HCT116 (cell line): Measurements from ENCODE around the gene FXYD6. TPM values are rescaled to one million over a fixed set of nuclear protein-coding genes. Genes with fewer than 3 reads are reported as not detected.

Experiments
- ATAC-seq: fragments of 200-7000 bp; cut with Tn5 transposase; 2 replicates; pipeline ENCODE4 v1.9.1; 2020; ENCODE audit warnings: mild to moderate bottlenecking, moderate library complexity
- BruUV-seq: library from RNA; stranded (reverse); fragments of 400-500 nt; replicated peaks from 2 replicates; lab custom pipeline; 2021; lab: Mats Ljungman, UMichigan
- CTCF ChIA-PET: fragments of 300-600 bp; sonication (Branson Sonifier 250); formaldehyde crosslinking; loops from one replicate; lab custom pipeline; 2021; ENCODE audit warnings: antibody characterized with exemption; lab: Charles Lee
- POLR2A ChIA-PET: fragments of 300-600, 350-600 bp; sonication (Branson Sonifier 250); formaldehyde crosslinking; loops from one replicate; lab custom pipeline; 2021; ENCODE audit warnings: antibody characterized with exemption; lab: Charles Lee
- RAD21 ChIA-PET, 2 experiments: fragments of 300-600 bp; sonication (Branson Sonifier 250); formaldehyde crosslinking; loops; one replicate each; lab custom pipeline; 2023; ENCODE audit warnings: low total read pairs in 2 of 2; ENCODE audit not compliant: uncharacterized antibody in 2 of 2, unreplicated experiment in 2 of 2, low non-redundant PET in 1 of 2; lab: Charles Lee
- DNase-seq: peaks from one replicate; pipeline ENCODE4 v3.0.0-alpha.2; 2010; ENCODE audit warnings: low read depth, low spot score
- H2AFZ ChIP-seq: fragments of 200-600 bp; shearing (Covaris generic), sonication (generic); 2 replicates; pipeline ENCODE4 v1.6.1; 2017; ENCODE audit warnings: low read depth, mixed run types, mixed read lengths, antibody characterized with exemption, low read length; ENCODE audit not compliant: poor library complexity, severe bottlenecking
- H3K27ac ChIP-seq: 2 replicates; pipeline ENCODE4 v1.5.1; 2012; ENCODE audit warnings: low read depth, low read length
- H3K27me3 ChIP-seq: fragments of 200-600 bp; sonication (generic); 2 replicates; pipeline ENCODE4 v1.6.1; 2016; ENCODE audit warnings: mixed run types, low read length, mixed read lengths; ENCODE audit not compliant: insufficient read depth
- H3K36me3 ChIP-seq, 2 experiments: fragments of 200-500 bp in 1 of 2; fragments of 200-600 bp in 1 of 2; sonication (Bioruptor generic) in 1 of 2; sonication (generic) in 1 of 2; 2 replicates each; pipeline versions ENCODE4 v1.5.1 to v1.6.1; 2014 to 2016; ENCODE audit warnings: low read length in 2 of 2, inconsistent platforms in 1 of 2, mixed read lengths in 1 of 2, mixed run types in 1 of 2; ENCODE audit not compliant: insufficient read depth in 2 of 2, control insufficient read depth in 1 of 2
- H3K4me1 ChIP-seq, 2 experiments: fragments of 200-600 bp in 1 of 2; sonication (generic) in 1 of 2; 2 replicates each; pipeline versions ENCODE4 v1.5.1 to v1.6.1; 2012 to 2017; ENCODE audit warnings: low read length in 2 of 2, inconsistent platforms in 1 of 2, mild to moderate bottlenecking in 1 of 2, mixed read lengths in 1 of 2, mixed run types in 1 of 2, moderate library complexity in 1 of 2; ENCODE audit not compliant: insufficient read depth in 2 of 2, control insufficient read depth in 1 of 2
- H3K4me2 ChIP-seq: fragments of 200-600 bp; sonication (generic); 2 replicates; pipeline ENCODE4 v1.6.1; 2017; ENCODE audit warnings: mixed run types, low read length, mixed read lengths
- H3K4me3 ChIP-seq, 2 experiments: fragments of 200-600 bp in 1 of 2; sonication (generic) in 1 of 2; replicated peaks in 1 of 2; 2 replicates each; pipeline ENCODE4 v1.5.1; 2011 to 2016; ENCODE audit warnings: low read length in 2 of 2, control low read depth in 1 of 2, low read depth in 1 of 2, mild to moderate bottlenecking in 1 of 2, mixed read lengths in 1 of 2, mixed run types in 1 of 2
- H3K79me2 ChIP-seq: fragments of 200-600 bp; sonication (generic); 2 replicates; pipeline ENCODE4 v1.6.1; 2017; ENCODE audit warnings: mild to moderate bottlenecking, mixed run types, low read length, moderate library complexity, mixed read lengths; ENCODE audit not compliant: insufficient read depth
- H3K9ac ChIP-seq: fragments of 200-600 bp; sonication (generic); 2 replicates; pipeline ENCODE4 v1.6.1; 2016; ENCODE audit warnings: low read length, mixed read lengths
- H3K9me2 ChIP-seq: fragments of 200-600 bp; sonication (generic), shearing (Covaris generic); 2 replicates; pipeline ENCODE4 v1.6.1; 2017; ENCODE audit warnings: mixed run types, mild to moderate bottlenecking, moderate library complexity; ENCODE audit not compliant: insufficient read depth
- H3K9me3 ChIP-seq, 2 experiments: fragments of 200-500 bp in 1 of 2; fragments of 200-600 bp in 1 of 2; sonication (Bioruptor generic) in 1 of 2; sonication (generic) in 1 of 2; 2 replicates each; pipeline ENCODE4 v1.6.1; 2014 to 2017; ENCODE audit warnings: low read length in 2 of 2, mixed read lengths in 2 of 2, inconsistent platforms in 1 of 2, low read depth in 1 of 2, mild to moderate bottlenecking in 1 of 2, mixed run types in 1 of 2, moderate library complexity in 1 of 2; ENCODE audit not compliant: control insufficient read depth in 1 of 2, insufficient read depth in 1 of 2
- H4K20me1 ChIP-seq: fragments of 200-600 bp; sonication (generic), shearing (Covaris generic); 2 replicates; pipeline ENCODE4 v1.6.1; 2017; ENCODE audit warnings: mixed run types, mild to moderate bottlenecking, moderate library complexity; ENCODE audit not compliant: insufficient read depth
- CTCF ChIP-seq, 3 experiments: fragments of 200-600 bp in 1 of 3; sonication (generic) in 1 of 3; IDR thresholded peaks in 2 of 3; conservative IDR thresholded peaks in 1 of 3; 2 replicates each; pipeline ENCODE4 v1.5.1; 2012 to 2017; ENCODE audit warnings: low read depth in 2 of 3, low read length in 2 of 3, antibody characterized with exemption in 1 of 3, borderline replicate concordance in 1 of 3, control low read depth in 1 of 3, mild to moderate bottlenecking in 1 of 3, mixed read lengths in 1 of 3, mixed run types in 1 of 3, moderate library complexity in 1 of 3; ENCODE audit not compliant: insufficient read depth in 1 of 3
- RAD21 ChIP-seq: IDR thresholded peaks from 2 replicates; pipeline ENCODE4 v1.6.1; 2012; ENCODE audit warnings: low read depth, mild to moderate bottlenecking
- ZBTB33 ChIP-seq: IDR thresholded peaks from 2 replicates; pipeline ENCODE4 v1.6.1; 2011; ENCODE audit warnings: mild to moderate bottlenecking, low read length, moderate library complexity; ENCODE audit not compliant: insufficient replicate concordance; ENCODE audit errors: extremely low read depth
- ZFX ChIP-seq: fragments of 450-650 bp; IDR thresholded peaks from 2 replicates; pipeline ENCODE4 v1.6.1; 2017
- intact Hi-C: fragments of 100-400 bp; cut with micrococcal nuclease; formaldehyde crosslinking; loops from 2 replicates; pipeline ENCODE4 v1.10.0; 2022
- total RNA-seq: library from RNA; stranded (reverse); gene quantifications from one replicate; pipeline ENCODE4 v1.2.1, GENCODE V29; 2021; ENCODE audit not compliant: unreplicated experiment

FXYD6 gene
- total RNA-seq, 1 experiment from 2014 or later = 2.5 TPM

GRCh38 chr11:117862019-117862725 lies 14.3 kb downstream of the FXYD6 start:
- ATAC-seq (no peak), DNase-seq (no peak)
- intact Hi-C loops = no loop called here
- 0 out of 4 replicates have a peak, but pooled peaks cover 0 to 2% of the 10 kb centered on the region in 2 experiments for H3K4me1 ChIP-seq
- H3K36me3 ChIP-seq = no peaks in the 10 kb centered on the region
- H3K9me2 ChIP-seq = no peaks in the 10 kb centered on the region
- H3K27ac ChIP-seq = no peak overlapping the region
- ChIA-PET POLR2A (no interaction called here), CTCF (no interaction called here), RAD21 (no interaction called here)
- no peak overlapping the region for H3K4me3 ChIP-seq
- H2AFZ ChIP-seq = no peak overlapping the region
- no peak overlapping the region for H3K9ac ChIP-seq
- H3K4me2 ChIP-seq = no peak overlapping the region
- H3K79me2 ChIP-seq = no peaks in the 10 kb centered on the region
- no peaks in the 10 kb centered on the region for H4K20me1 ChIP-seq
- H3K27me3 ChIP-seq = no peaks in the 10 kb centered on the region
- TF ChIP-seq ZFX (no peak), RAD21 (no peak), CTCF (IDR thresholded peaks at IDR 0.05 in 2 of 3, conservative IDR thresholded peaks at IDR 0.05 in 1 of 3; ENCODE audit: borderline replicate concordance in 1 of 3, insufficient read depth in 1 of 3, low read depth in 2 of 3, low read length in 2 of 3) (no peak), ZBTB33 (no peak)
- BruUV-seq = no TSS peak
- no peaks in the 10 kb centered on the region for H3K9me3 ChIP-seq
